WTC11 (cell line): ENCODE measurements around the gene DGKG. TPM values are rescaled to one million over a fixed set of nuclear protein-coding genes. Genes with fewer than 3 reads are reported as not detected.

Experiments
- ATAC-seq: fragments of 200-7000 bp; cut with Tn5 transposase; 2 replicates; pipeline ENCODE4 v1.10.0; 2021; ENCODE audit warnings: mild to moderate bottlenecking, moderate library complexity
- CTCF ChIA-PET: fragments of 300-600 bp; sonication (Branson Sonifier 250); formaldehyde crosslinking; loops from one replicate; lab custom pipeline; 2021; ENCODE audit warnings: antibody characterized with exemption; lab: Charles Lee
- POLR2A ChIA-PET: fragments of 350-600 bp; sonication (Branson Sonifier 250); formaldehyde crosslinking; loops from one replicate; lab custom pipeline; 2021; ENCODE audit warnings: antibody characterized with exemption; lab: Charles Lee
- DNase-seq: peaks from one replicate; pipeline ENCODE4 v3.0.0; 2021; ENCODE audit warnings: low spot score
- H3K27ac Mint-ChIP-seq: 2 replicates; pipeline ENCODE4 v1.8.0; 2021; ENCODE audit warnings: mixed read lengths
- H3K27me3 Mint-ChIP-seq: 2 replicates; pipeline ENCODE4 v1.8.0; 2021; ENCODE audit warnings: low read depth, mild to moderate bottlenecking, moderate library complexity, mixed read lengths
- H3K36me3 Mint-ChIP-seq: 2 replicates; pipeline ENCODE4 v1.8.0; 2021; ENCODE audit warnings: mixed read lengths
- H3K4me1 Mint-ChIP-seq: 2 replicates; pipeline ENCODE4 v1.8.0; 2022; ENCODE audit warnings: mixed read lengths
- H3K4me3 Mint-ChIP-seq: 2 replicates; pipeline ENCODE4 v1.8.0; 2021; ENCODE audit warnings: mild to moderate bottlenecking, moderate library complexity, mixed read lengths
- H3K9me3 Mint-ChIP-seq: 2 replicates; pipeline ENCODE4 v1.8.0; 2021; ENCODE audit warnings: mixed read lengths
- ATF1 ChIP-seq: sonication (generic); formaldehyde crosslinking; IDR thresholded peaks from 2 replicates; pipeline ENCODE4 v1.8.1; 2023; ENCODE audit warnings: mild to moderate bottlenecking, moderate library complexity, missing genetic modification reagents
- CBFB ChIP-seq: sonication (generic); formaldehyde crosslinking; IDR thresholded peaks from 2 replicates; pipeline ENCODE4 v1.8.1; 2022; ENCODE audit warnings: mild to moderate bottlenecking, low read depth, missing genetic modification reagents
- ELF4 ChIP-seq: sonication (generic); formaldehyde crosslinking; IDR thresholded peaks from 2 replicates; pipeline ENCODE4 v1.8.1; 2022; ENCODE audit warnings: low read depth, mild to moderate bottlenecking, moderate library complexity, missing genetic modification reagents
- ETV6 ChIP-seq: sonication (generic); formaldehyde crosslinking; IDR thresholded peaks from 2 replicates; pipeline ENCODE4 v1.8.1; 2022; ENCODE audit warnings: mild to moderate bottlenecking, missing genetic modification reagents
- GTF2I ChIP-seq: fragments of 250-450 bp; sonication (Bioruptor Pico); conservative IDR thresholded peaks from 2 replicates; pipeline ENCODE4 v1.4.0; 2021; ENCODE audit warnings: mild to moderate bottlenecking
- MXD4 ChIP-seq: fragments of 250-450 bp; sonication (Bioruptor Pico); IDR thresholded peaks from 2 replicates; pipeline ENCODE4 v1.8.0; 2021; ENCODE audit warnings: mild to moderate bottlenecking, moderate library complexity, borderline replicate concordance
- NR1H2 ChIP-seq: sonication (generic); formaldehyde crosslinking; IDR thresholded peaks from 2 replicates; pipeline ENCODE4 v1.9.0; 2021; ENCODE audit warnings: mild to moderate bottlenecking, moderate library complexity, missing genetic modification reagents
- NR2C2 ChIP-seq: sonication (generic); formaldehyde crosslinking; IDR thresholded peaks from 2 replicates; pipeline ENCODE4 v1.8.0; 2022; ENCODE audit warnings: mild to moderate bottlenecking, missing genetic modification reagents
- NR3C1 ChIP-seq: sonication (generic); formaldehyde crosslinking; conservative IDR thresholded peaks from 2 replicates; pipeline ENCODE4 v1.8.1; 2023; ENCODE audit warnings: low read depth, mild to moderate bottlenecking, missing genetic modification reagents
- PRRX2 ChIP-seq: fragments of 250-450 bp; sonication (Bioruptor Pico); IDR thresholded peaks from 2 replicates; pipeline ENCODE4 v1.8.0; 2021; ENCODE audit warnings: mild to moderate bottlenecking
- SMAD3 ChIP-seq: sonication (generic); formaldehyde crosslinking; IDR thresholded peaks from 2 replicates; pipeline ENCODE4 v1.8.0; 2022; ENCODE audit warnings: missing genetic modification reagents, mild to moderate bottlenecking, borderline replicate concordance
- TEAD4 ChIP-seq: sonication (generic); formaldehyde crosslinking; IDR thresholded peaks from 2 replicates; pipeline ENCODE4 v1.8.0; 2022; ENCODE audit warnings: mild to moderate bottlenecking, missing genetic modification reagents
- TP53 ChIP-seq: sonication (generic); formaldehyde crosslinking; IDR thresholded peaks from 2 replicates; pipeline ENCODE4 v1.8.1; 2023; ENCODE audit warnings: mild to moderate bottlenecking, missing genetic modification reagents
- ZBTB21 ChIP-seq: sonication (generic); formaldehyde crosslinking; IDR thresholded peaks from 2 replicates; pipeline ENCODE4 v1.8.1; 2023; ENCODE audit warnings: mild to moderate bottlenecking, missing genetic modification reagents, borderline replicate concordance
- ZNF232 ChIP-seq: sonication (generic); formaldehyde crosslinking; IDR thresholded peaks from 2 replicates; pipeline ENCODE4 v1.8.0; 2022; ENCODE audit warnings: mild to moderate bottlenecking, missing genetic modification reagents
- ZNF317 ChIP-seq: sonication (generic); formaldehyde crosslinking; IDR thresholded peaks from 2 replicates; pipeline ENCODE4 v1.8.1; 2023; ENCODE audit warnings: low read depth, mild to moderate bottlenecking, moderate library complexity, missing genetic modification reagents, borderline replicate concordance
- ZNF423 ChIP-seq: fragments of 250-450 bp; sonication (Bioruptor Pico); IDR thresholded peaks from 2 replicates; pipeline ENCODE4 v2.1.2; 2022; ENCODE audit warnings: mild to moderate bottlenecking, moderate library complexity
- ZNF671 ChIP-seq: fragments of 250-450 bp; sonication (Bioruptor Pico); IDR thresholded peaks from 2 replicates; pipeline ENCODE4 v1.8.0; 2021; ENCODE audit warnings: mild to moderate bottlenecking
- total RNA-seq: library from RNA; stranded (reverse); gene quantifications from 3 replicates; pipeline ENCODE4 v1.2.3, GENCODE V29; 2021
- TF ChIP-seq, protein P1 (sequence below): fragments of 250-450 bp; sonication (Bioruptor Pico); IDR thresholded peaks from 2 replicates; pipeline ENCODE4 v1.9.0; 2021; ENCODE audit warnings: mild to moderate bottlenecking
- TF ChIP-seq, protein P2 (sequence below): fragments of 250-450 bp; sonication (Bioruptor Pico); IDR thresholded peaks from 2 replicates; pipeline ENCODE4 v2.1.2; 2022; ENCODE audit warnings: mild to moderate bottlenecking, moderate library complexity
- TF ChIP-seq, protein P3 (sequence below): sonication (generic); formaldehyde crosslinking; IDR thresholded peaks from 2 replicates; pipeline ENCODE4 v1.8.0; 2023; ENCODE audit warnings: mild to moderate bottlenecking, missing genetic modification reagents
- TF ChIP-seq, protein P4 (sequence below): fragments of 250-450 bp; sonication (Bioruptor Pico); IDR thresholded peaks from 2 replicates; pipeline ENCODE4 v1.9.0; 2021; ENCODE audit warnings: mild to moderate bottlenecking, borderline replicate concordance
- TF ChIP-seq, protein P5 (sequence below): fragments of 250-450 bp; sonication (Bioruptor Pico); IDR thresholded peaks from 2 replicates; pipeline ENCODE4 v1.8.0; 2021; ENCODE audit warnings: mild to moderate bottlenecking
- TF ChIP-seq, protein P6 (sequence below): sonication (generic); formaldehyde crosslinking; IDR thresholded peaks from 2 replicates; pipeline ENCODE4 v1.8.1; 2022; ENCODE audit warnings: mild to moderate bottlenecking, moderate library complexity, missing genetic modification reagents

DGKG gene
- total RNA-seq, 1 experiment from 2014 or later: 0.92 TPM

DNA sequence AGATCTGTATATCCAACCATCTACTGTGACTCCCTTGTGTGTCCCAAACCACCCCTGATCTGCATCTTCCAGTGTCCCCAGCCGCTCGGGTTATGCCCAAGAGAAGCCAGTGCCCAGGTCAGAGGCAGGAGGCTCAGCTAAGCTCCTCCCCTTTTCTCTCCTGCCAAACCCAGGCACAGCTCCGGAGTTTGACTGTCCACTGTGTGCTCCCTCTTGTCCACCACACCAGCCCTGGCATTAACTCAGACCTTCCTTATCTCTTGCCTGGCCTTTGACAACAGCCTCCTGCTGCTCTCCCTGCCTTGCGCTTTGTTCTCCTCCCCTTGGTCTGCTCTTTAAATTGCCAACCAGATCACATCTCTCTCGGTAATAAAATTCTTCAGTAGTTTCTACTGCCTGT lies 39.3 kb downstream of the DGKG start (continued):
- TF ChIP-seq, protein P1, sequence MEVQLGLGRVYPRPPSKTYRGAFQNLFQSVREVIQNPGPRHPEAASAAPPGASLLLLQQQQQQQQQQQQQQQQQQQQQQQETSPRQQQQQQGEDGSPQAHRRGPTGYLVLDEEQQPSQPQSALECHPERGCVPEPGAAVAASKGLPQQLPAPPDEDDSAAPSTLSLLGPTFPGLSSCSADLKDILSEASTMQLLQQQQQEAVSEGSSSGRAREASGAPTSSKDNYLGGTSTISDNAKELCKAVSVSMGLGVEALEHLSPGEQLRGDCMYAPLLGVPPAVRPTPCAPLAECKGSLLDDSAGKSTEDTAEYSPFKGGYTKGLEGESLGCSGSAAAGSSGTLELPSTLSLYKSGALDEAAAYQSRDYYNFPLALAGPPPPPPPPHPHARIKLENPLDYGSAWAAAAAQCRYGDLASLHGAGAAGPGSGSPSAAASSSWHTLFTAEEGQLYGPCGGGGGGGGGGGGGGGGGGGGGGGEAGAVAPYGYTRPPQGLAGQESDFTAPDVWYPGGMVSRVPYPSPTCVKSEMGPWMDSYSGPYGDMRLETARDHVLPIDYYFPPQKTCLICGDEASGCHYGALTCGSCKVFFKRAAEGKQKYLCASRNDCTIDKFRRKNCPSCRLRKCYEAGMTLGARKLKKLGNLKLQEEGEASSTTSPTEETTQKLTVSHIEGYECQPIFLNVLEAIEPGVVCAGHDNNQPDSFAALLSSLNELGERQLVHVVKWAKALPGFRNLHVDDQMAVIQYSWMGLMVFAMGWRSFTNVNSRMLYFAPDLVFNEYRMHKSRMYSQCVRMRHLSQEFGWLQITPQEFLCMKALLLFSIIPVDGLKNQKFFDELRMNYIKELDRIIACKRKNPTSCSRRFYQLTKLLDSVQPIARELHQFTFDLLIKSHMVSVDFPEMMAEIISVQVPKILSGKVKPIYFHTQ (CRISPR knock-in tag): no peak
- TF ChIP-seq TP53 (CRISPR knock-in tag) (no peak), SMAD3 (CRISPR knock-in tag) (no peak), GTF2I (CRISPR knock-in tag) (no peak)

DNA sequence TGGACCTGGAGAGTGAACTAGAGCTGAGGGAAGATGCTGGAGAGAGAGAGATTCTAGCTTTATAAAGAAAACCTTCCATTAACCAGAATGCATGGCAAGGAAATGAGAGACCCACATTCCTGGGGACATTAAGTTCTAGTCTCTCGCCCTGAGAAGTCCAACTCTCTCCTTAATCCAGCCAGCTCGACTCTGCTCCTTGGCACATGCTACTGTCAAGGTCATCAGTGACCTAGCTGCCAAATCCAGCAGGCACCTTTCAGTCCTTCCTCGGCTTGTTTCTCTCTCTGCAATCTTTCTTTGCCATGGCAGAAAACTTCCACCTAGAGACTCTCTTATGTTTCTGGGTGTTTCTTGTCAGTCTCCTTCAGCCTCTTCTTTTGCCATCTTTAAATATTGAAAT lies 40.3 kb downstream of the DGKG start:
- Mint-ChIP-seq H3K4me3 (no peak overlapping the region), H3K4me1 (no peaks in the 10 kb centered on the region), H3K27me3 (no peaks in the 10 kb centered on the region; the same call in 1 of the 2 replicates), H3K27ac (no peak overlapping the region), H3K9me3 (peaks cover 4% of the 10 kb centered on the region), H3K36me3 (no peaks in the 10 kb centered on the region)
- DNase-seq: no peak
- POLR2A ChIA-PET: no interaction called here
- TF ChIP-seq ELF4 (CRISPR knock-in tag): no peak
- no peak for TF ChIP-seq PRRX2 (CRISPR knock-in tag)
- TF ChIP-seq, protein P2, sequence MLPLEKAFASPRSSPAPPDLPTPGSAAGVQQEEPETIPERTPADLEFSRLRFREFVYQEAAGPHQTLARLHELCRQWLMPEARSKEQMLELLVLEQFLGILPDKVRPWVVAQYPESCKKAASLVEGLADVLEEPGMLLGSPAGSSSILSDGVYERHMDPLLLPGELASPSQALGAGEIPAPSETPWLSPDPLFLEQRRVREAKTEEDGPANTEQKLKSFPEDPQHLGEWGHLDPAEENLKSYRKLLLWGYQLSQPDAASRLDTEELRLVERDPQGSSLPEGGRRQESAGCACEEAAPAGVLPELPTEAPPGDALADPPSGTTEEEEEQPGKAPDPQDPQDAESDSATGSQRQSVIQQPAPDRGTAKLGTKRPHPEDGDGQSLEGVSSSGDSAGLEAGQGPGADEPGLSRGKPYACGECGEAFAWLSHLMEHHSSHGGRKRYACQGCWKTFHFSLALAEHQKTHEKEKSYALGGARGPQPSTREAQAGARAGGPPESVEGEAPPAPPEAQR (CRISPR knock-in tag): no peak
- no peak for TF ChIP-seq ATF1 (CRISPR knock-in tag)
- TF ChIP-seq, protein P3, sequence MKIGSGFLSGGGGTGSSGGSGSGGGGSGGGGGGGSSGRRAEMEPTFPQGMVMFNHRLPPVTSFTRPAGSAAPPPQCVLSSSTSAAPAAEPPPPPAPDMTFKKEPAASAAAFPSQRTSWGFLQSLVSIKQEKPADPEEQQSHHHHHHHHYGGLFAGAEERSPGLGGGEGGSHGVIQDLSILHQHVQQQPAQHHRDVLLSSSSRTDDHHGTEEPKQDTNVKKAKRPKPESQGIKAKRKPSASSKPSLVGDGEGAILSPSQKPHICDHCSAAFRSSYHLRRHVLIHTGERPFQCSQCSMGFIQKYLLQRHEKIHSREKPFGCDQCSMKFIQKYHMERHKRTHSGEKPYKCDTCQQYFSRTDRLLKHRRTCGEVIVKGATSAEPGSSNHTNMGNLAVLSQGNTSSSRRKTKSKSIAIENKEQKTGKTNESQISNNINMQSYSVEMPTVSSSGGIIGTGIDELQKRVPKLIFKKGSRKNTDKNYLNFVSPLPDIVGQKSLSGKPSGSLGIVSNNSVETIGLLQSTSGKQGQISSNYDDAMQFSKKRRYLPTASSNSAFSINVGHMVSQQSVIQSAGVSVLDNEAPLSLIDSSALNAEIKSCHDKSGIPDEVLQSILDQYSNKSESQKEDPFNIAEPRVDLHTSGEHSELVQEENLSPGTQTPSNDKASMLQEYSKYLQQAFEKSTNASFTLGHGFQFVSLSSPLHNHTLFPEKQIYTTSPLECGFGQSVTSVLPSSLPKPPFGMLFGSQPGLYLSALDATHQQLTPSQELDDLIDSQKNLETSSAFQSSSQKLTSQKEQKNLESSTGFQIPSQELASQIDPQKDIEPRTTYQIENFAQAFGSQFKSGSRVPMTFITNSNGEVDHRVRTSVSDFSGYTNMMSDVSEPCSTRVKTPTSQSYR (CRISPR knock-in tag): no peak
- TF ChIP-seq, protein P4, sequence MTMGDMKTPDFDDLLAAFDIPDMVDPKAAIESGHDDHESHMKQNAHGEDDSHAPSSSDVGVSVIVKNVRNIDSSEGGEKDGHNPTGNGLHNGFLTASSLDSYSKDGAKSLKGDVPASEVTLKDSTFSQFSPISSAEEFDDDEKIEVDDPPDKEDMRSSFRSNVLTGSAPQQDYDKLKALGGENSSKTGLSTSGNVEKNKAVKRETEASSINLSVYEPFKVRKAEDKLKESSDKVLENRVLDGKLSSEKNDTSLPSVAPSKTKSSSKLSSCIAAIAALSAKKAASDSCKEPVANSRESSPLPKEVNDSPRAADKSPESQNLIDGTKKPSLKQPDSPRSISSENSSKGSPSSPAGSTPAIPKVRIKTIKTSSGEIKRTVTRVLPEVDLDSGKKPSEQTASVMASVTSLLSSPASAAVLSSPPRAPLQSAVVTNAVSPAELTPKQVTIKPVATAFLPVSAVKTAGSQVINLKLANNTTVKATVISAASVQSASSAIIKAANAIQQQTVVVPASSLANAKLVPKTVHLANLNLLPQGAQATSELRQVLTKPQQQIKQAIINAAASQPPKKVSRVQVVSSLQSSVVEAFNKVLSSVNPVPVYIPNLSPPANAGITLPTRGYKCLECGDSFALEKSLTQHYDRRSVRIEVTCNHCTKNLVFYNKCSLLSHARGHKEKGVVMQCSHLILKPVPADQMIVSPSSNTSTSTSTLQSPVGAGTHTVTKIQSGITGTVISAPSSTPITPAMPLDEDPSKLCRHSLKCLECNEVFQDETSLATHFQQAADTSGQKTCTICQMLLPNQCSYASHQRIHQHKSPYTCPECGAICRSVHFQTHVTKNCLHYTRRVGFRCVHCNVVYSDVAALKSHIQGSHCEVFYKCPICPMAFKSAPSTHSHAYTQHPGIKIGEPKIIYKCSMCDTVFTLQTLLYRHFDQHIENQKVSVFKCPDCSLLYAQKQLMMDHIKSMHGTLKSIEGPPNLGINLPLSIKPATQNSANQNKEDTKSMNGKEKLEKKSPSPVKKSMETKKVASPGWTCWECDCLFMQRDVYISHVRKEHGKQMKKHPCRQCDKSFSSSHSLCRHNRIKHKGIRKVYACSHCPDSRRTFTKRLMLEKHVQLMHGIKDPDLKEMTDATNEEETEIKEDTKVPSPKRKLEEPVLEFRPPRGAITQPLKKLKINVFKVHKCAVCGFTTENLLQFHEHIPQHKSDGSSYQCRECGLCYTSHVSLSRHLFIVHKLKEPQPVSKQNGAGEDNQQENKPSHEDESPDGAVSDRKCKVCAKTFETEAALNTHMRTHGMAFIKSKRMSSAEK (CRISPR knock-in tag): no peak
- no peak for TF ChIP-seq ETV6 (CRISPR knock-in tag)
- no peak for TF ChIP-seq TEAD4
- TF ChIP-seq CBFB (CRISPR knock-in tag): no peak
- TF ChIP-seq, protein P5, sequence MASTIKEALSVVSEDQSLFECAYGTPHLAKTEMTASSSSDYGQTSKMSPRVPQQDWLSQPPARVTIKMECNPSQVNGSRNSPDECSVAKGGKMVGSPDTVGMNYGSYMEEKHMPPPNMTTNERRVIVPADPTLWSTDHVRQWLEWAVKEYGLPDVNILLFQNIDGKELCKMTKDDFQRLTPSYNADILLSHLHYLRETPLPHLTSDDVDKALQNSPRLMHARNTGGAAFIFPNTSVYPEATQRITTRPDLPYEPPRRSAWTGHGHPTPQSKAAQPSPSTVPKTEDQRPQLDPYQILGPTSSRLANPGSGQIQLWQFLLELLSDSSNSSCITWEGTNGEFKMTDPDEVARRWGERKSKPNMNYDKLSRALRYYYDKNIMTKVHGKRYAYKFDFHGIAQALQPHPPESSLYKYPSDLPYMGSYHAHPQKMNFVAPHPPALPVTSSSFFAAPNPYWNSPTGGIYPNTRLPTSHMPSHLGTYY (CRISPR knock-in tag): no peak
- no peak for TF ChIP-seq MXD4 (CRISPR knock-in tag)
- no peak for TF ChIP-seq ZNF317 (CRISPR knock-in tag)
- TF ChIP-seq NR1H2 (CRISPR knock-in tag): no peak
- TF ChIP-seq NR2C2 (CRISPR knock-in tag): no peak
- no peak for TF ChIP-seq ZBTB21 (CRISPR knock-in tag)
- TF ChIP-seq ZNF671: no peak
- TF ChIP-seq, protein P6, sequence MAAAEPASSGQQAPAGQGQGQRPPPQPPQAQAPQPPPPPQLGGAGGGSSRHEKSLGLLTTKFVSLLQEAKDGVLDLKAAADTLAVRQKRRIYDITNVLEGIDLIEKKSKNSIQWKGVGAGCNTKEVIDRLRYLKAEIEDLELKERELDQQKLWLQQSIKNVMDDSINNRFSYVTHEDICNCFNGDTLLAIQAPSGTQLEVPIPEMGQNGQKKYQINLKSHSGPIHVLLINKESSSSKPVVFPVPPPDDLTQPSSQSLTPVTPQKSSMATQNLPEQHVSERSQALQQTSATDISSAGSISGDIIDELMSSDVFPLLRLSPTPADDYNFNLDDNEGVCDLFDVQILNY (CRISPR knock-in tag): no peak
- no peak for TF ChIP-seq ZNF423 (CRISPR knock-in tag)
- no peak for TF ChIP-seq ZNF232 (CRISPR knock-in tag)
- no peak for TF ChIP-seq NR3C1 (CRISPR knock-in tag)
- CTCF ChIA-PET: no interaction called here
- no peak for ATAC-seq
